Keratinocyte (primary cell): ENCODE results near the gene VPS8. TPM values are rescaled to one million over a fixed set of nuclear protein-coding genes. Genes with fewer than 3 reads are reported as not detected.

Experiments
- DNase-seq: peaks from one replicate; pipeline ENCODE4 v3.0.0-alpha.2; 2011; ENCODE audit warnings: low read depth, missing footprints, low spot score
- FAIRE-seq: peaks from 2 replicates; lab custom pipeline; 2011; peaks lifted over from hg19 to GRCh38; lab: Jason Lieb, UNC
- H2AFZ ChIP-seq: 2 replicates; pipeline ENCODE4 v1.6.0; 2012; ENCODE audit warnings: low read length, control low read depth, inconsistent platforms; ENCODE audit not compliant: control insufficient read depth
- H3K27ac ChIP-seq: 2 replicates; pipeline ENCODE4 v1.5.1; 2011; ENCODE audit warnings: low read length; ENCODE audit not compliant: control insufficient read depth, insufficient read depth
- H3K27me3 ChIP-seq: 3 replicates; pipeline ENCODE4 v1.6.0; 2011; ENCODE audit warnings: low read length; ENCODE audit not compliant: control insufficient read depth, insufficient read depth; ENCODE audit errors: extremely low read depth
- H3K36me3 ChIP-seq, 2 experiments: 2 replicates in 1 of 2; 3 replicates in 1 of 2; pipeline ENCODE4 v1.5.1; 2011; ENCODE audit warnings: low read length in 2 of 2, mild to moderate bottlenecking in 1 of 2; ENCODE audit not compliant: control insufficient read depth in 2 of 2, insufficient read depth in 2 of 2; ENCODE audit errors: extremely low read depth in 1 of 2
- H3K4me1 ChIP-seq: 3 replicates; pipeline ENCODE4 v1.5.1; 2011; ENCODE audit warnings: low read length; ENCODE audit not compliant: control insufficient read depth, insufficient read depth; ENCODE audit errors: extremely low read depth
- H3K4me2 ChIP-seq: 3 replicates; pipeline ENCODE4 v1.6.0; 2011; ENCODE audit warnings: low read depth, low read length; ENCODE audit not compliant: control insufficient read depth, insufficient read depth; ENCODE audit errors: extremely low read depth
- H3K4me3 ChIP-seq, 3 experiments: fragments of 200-600 bp in 1 of 3; sonication (generic) in 1 of 3; 2 replicates in 2 of 3; 3 replicates in 1 of 3; pipeline ENCODE4 v1.5.1; 2011 to 2016; ENCODE audit warnings: low read length in 3 of 3, mild to moderate bottlenecking in 3 of 3, control low read depth in 2 of 3, inconsistent platforms in 1 of 3, low read depth in 1 of 3, mixed read lengths in 1 of 3, mixed run types in 1 of 3, moderate library complexity in 1 of 3; ENCODE audit not compliant: control insufficient read depth in 2 of 3, insufficient read depth in 2 of 3; ENCODE audit errors: extremely low read depth in 1 of 3
- H3K79me2 ChIP-seq: 2 replicates; pipeline ENCODE4 v1.6.0; 2012; ENCODE audit warnings: low read length; ENCODE audit not compliant: control insufficient read depth, insufficient read depth
- H3K9ac ChIP-seq: 3 replicates; pipeline ENCODE4 v1.6.0; 2011; ENCODE audit warnings: low read length; ENCODE audit not compliant: control insufficient read depth, insufficient read depth; ENCODE audit errors: extremely low read depth
- H3K9me1 ChIP-seq: 3 replicates; pipeline ENCODE4 v1.6.0; 2011; ENCODE audit warnings: low read length; ENCODE audit not compliant: control insufficient read depth, insufficient read depth; ENCODE audit errors: extremely low read depth
- H3K9me3 ChIP-seq: 2 replicates; pipeline ENCODE4 v1.5.1; 2012; ENCODE audit warnings: low read depth, low read length; ENCODE audit not compliant: control insufficient read depth
- H4K20me1 ChIP-seq: 3 replicates; pipeline ENCODE4 v1.6.0; 2011; ENCODE audit warnings: low read length; ENCODE audit not compliant: control insufficient read depth, insufficient read depth; ENCODE audit errors: extremely low read depth
- CTCF ChIP-seq, 3 experiments: IDR thresholded peaks in 1 of 3; conservative IDR thresholded peaks in 1 of 3; optimal IDR thresholded peaks in 1 of 3; 2 replicates in 2 of 3; 3 replicates in 1 of 3; pipeline versions ENCODE3 to v1.5.1; 2011; ENCODE audit warnings: low read length in 3 of 3, mild to moderate bottlenecking in 3 of 3, moderate library complexity in 2 of 3, control low read depth in 1 of 3, inconsistent platforms in 1 of 3; ENCODE audit not compliant: insufficient read depth in 2 of 3; ENCODE audit errors: extremely low read depth in 1 of 3
- EZH2 ChIP-seq: IDR thresholded peaks from one replicate; pipeline ENCODE4 v1.6.1; 2012; ENCODE audit warnings: inconsistent platforms, mild to moderate bottlenecking, low read length, moderate library complexity
- dilution Hi-C: fragments of 300-500 bp; cut with MboI; formaldehyde crosslinking; loops from one replicate; pipeline ENCODE4 v1.7.0; 2020; ENCODE audit warnings: low sequenced_read_pairs; ENCODE audit not compliant: extremely low pct_ligation_motif_present
- polyA plus RNA-seq, 5 experiments: library from polyadenylated mRNA; depleted of rRNA in 3 of 5; stranded (reverse) in 3 of 5; stranded (forward) in 1 of 5; unstranded in 1 of 5; fragments of >200 nt; gene quantifications; 1 replicate in 1 of 5; 2 replicates in 3 of 5; 3 replicates in 1 of 5; pipeline versions ENCODE4 v1.2.1 to v1.2.3, GENCODE V29; 2011 to 2012; ENCODE audit warnings: missing spikeins in 2 of 5, low read depth in 1 of 5, low replicate concordance in 1 of 5

The VPS8 gene
- polyA plus RNA-seq, 1 donor (not counting 4 experiments of a cell fraction or from before 2014, with no cell fraction given), result 28.4 TPM

- Histone ChIP-seq H3K9ac (no peak overlapping the region), H3K4me2 (no peak overlapping the region), H3K4me1 (no peaks in the 10 kb centered on the region), H3K9me3 (no peaks in the 10 kb centered on the region), H2AFZ (no peak overlapping the region), H3K9me1 (no peaks in the 10 kb centered on the region), H3K27ac (no peak overlapping the region), H3K27me3 (no peaks in the 10 kb centered on the region), H3K4me3 (no peak overlapping the region), H3K36me3 (no peaks in the 10 kb centered on the region), H4K20me1 (no peaks in the 10 kb centered on the region), H3K79me2 (no peaks in the 10 kb centered on the region)
- DNase-seq (no peak), FAIRE-seq (no peak)
- dilution Hi-C loops, result no loop called here
- TF ChIP-seq CTCF (optimal IDR thresholded peaks at IDR 0.05 in 1 of 3, IDR thresholded peaks at IDR 0.05 in 1 of 3, conservative IDR thresholded peaks at IDR 0.05 in 1 of 3; ENCODE audit: extremely low read depth in 1 of 3, insufficient read depth in 2 of 3, low read length in 3 of 3) (no peak), EZH2 (no peak)
Observed at GRCh38 chr3:185087419-185087818, 275.5 kb downstream of the VPS8 start.

GRCh38 chr3:185089343-185089742 lies 277.4 kb downstream of the VPS8 start:
- H3K27me3 ChIP-seq, result no peaks in the 10 kb centered on the region
- H3K27ac ChIP-seq, result no peak overlapping the region
- H3K9ac ChIP-seq, result no peak overlapping the region
- no peak overlapping the region for H3K4me2 ChIP-seq
- dilution Hi-C loops, result no loop called here
- no peak overlapping the region for H3K4me3 ChIP-seq
- TF ChIP-seq CTCF (optimal IDR thresholded peaks at IDR 0.05 in 1 of 3, IDR thresholded peaks at IDR 0.05 in 1 of 3, conservative IDR thresholded peaks at IDR 0.05 in 1 of 3; ENCODE audit: extremely low read depth in 1 of 3, insufficient read depth in 2 of 3, low read length in 3 of 3) (no peak), EZH2 (no peak)
- FAIRE-seq, result no peak
- no peaks in the 10 kb centered on the region for H3K4me1 ChIP-seq
- H3K36me3 ChIP-seq, result no peaks in the 10 kb centered on the region
- H4K20me1 ChIP-seq, result no peaks in the 10 kb centered on the region
- DNase-seq, result no peak
- no peaks in the 10 kb centered on the region for H3K9me1 ChIP-seq
- H3K9me3 ChIP-seq, result no peaks in the 10 kb centered on the region
- no peak overlapping the region for H2AFZ ChIP-seq
- H3K79me2 ChIP-seq, result no peaks in the 10 kb centered on the region
